Measurements from ENCODE around the gene FBXO22.
"Not testable (repeated sequence)": the region's sequence is repeated elsewhere in the genome, so short reads cannot be mapped to it uniquely, and the experiment has no call there.

The FBXO22 gene

DNA sequence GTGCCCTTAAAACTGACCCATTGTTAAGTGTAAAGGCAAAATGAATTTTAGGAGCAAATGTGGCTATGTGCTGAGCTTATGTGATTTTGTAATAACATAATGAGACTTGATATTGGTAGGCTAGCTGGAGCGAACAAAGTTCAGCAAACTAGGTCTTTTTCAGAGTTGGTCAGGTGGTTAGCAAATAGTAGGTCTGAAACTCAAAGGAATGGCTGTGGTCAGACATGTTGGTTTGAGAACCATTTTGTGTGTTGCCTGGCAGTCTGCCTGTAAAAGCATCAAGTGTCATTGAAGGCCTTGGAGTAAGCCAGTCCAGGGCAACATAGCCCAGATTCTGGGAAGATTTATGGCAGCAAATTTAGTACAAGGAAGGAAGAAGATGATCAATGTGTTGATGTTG is 16.4 kb downstream of the FBXO22 start:
- no peak for DNase-seq (ENCODE audit: low read depth)

DNA sequence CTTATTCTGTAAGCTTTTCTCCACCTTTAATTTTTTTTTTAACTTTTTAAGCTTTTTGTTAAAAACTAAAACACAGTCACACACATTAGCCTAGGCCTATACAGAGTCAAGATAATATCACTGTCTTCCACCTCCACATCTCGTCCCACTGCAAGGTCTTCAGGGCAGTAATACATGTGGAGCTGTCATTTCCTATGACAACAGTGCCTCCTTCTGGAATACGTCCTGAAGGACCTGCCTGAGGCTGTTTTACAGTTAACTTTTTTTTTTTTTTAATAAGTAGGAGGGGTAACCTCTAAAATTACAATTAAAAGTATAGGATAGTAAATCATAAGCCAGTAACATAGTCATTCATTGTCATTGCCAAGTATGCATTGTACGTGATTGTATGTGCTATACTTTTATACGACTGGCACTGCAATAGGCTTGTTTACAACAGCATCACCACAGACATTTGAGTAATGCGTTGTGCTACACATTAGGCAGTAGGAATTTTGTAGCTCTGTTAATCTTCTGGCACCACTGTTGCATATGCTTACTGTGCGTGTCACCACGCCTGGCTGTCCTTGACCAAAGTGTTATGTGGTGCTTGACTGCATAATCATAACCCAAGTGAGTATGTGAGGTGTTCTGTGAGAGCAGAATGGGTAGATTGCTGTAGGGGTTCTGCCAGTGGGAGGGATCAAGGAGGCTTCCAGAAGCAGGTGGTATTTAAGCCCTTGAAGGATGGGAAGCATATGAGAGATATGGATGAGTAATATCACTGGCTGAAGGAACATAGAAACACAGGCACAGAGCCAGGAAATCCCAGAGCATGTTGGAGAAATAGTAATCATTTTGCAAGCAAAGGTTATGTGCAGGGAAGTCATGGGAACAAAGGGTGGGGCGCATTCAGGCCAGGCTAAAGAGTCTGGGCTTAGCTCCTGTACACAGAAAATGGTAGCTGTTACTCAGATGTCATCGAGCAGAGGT is 18.3 kb downstream of the FBXO22 start:
- DNase-seq (ENCODE audit: low read depth): no peak

DNA sequence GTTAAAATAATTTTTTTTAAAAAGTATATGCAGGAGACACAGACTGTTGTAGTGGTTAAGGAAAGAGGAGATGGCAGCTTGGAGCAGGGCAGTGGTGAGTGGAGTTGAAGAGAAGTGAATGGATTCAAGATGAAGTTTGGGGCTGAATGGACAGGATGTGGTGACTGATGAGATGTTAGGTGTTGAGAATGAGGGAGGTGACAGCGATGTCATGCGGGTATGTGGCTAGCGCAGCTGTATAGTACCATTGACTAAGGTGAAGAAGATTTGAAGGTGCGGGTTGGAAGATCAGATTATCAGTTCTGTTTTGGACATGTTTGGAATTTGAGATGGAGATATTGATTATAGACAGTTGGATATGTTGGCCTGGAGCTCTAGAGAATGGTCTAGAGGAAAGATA is 20.1 kb downstream of the FBXO22 start:
- DNase-seq (ENCODE audit: low read depth): no peak

DNA sequence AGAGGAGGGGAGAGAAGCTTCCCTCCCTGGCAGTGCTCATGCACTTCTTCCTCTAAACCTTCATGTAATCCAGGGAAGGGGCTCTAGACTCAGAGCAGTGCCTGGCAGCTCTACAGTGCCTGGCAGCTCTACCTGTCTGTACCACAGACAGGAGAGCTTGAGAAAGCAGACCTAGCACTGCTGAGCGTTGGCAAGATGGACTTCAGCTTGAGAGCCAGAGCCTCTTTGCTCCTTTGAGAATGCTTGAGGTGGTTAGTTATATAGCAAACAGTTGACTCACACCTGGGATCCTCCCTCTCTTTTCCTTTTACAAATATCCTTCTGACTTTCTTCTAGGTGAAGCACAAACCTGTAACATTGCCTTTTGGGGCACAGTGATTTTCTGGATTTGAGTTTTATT is 20.9 kb downstream of the FBXO22 start:
- DNase-seq (ENCODE audit: low read depth): no peak

DNA sequence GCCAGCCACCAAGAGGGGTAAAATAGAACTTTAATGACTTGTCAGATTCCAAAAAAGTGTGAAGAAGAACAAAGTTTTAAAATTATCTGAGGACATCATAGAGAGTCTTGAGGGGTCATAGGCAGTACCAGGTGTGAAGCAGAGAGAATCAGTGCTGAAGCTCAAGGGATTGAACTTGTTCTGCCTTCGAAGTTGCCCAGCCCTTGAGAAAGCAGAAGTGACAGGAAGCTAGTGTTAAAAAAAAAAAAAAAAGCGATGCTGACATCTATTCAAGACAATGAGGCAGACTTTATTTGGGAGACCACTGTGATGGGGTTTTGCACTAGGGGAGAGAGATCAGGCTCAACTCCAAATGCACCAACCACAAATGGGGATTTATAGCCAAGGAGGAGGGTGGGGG is 21.8 kb downstream of the FBXO22 start:
- DNase-seq (ENCODE audit: low read depth): no peak

DNA sequence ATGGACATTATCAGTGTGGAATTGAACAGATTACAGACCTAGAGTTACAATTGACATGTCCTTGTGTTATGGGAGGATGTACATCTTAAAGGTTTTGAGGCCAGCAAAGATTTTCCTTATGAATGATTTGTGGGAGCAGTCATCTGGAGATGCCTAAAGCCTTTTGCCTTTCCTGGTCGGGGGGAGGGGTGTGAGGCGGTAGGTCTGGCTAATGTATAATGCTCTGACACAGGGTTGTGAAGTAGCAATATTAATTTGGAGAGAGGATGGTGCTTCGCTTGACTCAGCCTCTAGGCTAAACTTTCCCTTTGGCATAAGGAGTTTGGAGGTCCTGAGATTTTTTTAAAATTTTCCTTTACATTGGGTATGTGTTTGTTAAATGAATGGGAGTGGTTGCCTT is 23.3 kb downstream of the FBXO22 start:
- no peak for DNase-seq (ENCODE audit: low read depth)

DNA sequence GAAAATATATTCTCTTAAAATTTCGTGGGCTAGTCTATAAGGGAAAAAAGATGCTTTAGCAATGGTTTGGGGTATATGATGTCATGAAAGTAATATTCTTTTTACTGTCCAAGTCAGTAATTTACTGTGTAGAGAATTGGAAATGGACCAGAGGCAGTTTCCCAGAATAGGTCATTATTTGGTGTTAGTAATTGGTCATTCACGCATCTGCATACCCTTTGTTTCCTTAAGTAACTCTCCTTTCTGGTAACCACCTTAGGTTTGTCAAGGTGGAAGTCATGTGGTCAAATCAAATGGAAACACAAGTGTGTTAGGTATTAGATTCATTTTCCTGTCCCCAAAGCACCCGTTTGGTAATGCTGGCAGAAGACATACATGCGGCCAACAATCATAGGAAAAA is 23.9 kb downstream of the FBXO22 start:
- DNase-seq (ENCODE audit: low read depth): no peak

DNA sequence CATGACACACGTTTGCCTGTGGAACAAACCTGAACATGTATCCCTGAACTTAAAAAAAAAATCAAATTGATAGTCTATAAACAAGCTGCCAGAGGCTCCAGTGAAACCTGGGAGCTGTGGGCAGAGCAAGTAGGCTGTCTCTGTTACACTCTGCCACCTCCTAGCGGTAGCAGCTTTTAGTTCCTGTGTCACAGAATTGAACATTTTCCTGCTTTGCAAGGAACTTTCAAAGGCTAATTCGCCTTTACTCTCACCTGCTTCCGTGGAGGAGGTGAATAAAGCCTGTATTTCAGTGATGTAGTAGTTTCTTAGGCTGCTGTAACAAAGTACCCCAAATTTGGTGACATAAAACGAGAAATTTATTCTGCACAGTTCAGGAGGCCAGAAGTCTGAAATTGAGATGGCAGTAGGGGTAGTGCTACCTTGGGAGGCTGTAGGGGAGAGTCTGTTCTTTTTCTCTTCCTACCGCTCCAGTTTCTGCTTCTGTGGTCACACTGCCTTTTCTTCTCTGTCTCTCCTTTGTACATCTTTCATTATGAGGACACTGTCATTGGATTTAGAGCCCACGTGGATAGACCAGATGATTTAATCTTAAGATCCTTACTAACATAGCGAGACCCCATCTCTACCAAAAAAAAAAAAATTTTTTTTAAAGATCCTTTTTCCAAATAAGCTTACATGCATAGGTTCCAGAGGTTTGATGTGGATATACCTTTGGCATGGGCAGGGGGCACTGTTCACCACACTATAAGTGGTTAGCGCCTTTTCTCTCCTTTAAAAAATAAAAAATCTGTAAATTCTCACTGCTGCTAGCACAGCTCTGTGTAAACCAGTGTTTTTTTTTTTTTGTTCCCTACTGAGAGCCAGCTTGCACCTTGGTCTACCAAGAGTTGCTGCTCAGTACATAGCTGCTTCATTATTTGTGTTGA is 25.3 kb downstream of the FBXO22 start:
- DNase-seq (ENCODE audit: low read depth): no peak

DNA sequence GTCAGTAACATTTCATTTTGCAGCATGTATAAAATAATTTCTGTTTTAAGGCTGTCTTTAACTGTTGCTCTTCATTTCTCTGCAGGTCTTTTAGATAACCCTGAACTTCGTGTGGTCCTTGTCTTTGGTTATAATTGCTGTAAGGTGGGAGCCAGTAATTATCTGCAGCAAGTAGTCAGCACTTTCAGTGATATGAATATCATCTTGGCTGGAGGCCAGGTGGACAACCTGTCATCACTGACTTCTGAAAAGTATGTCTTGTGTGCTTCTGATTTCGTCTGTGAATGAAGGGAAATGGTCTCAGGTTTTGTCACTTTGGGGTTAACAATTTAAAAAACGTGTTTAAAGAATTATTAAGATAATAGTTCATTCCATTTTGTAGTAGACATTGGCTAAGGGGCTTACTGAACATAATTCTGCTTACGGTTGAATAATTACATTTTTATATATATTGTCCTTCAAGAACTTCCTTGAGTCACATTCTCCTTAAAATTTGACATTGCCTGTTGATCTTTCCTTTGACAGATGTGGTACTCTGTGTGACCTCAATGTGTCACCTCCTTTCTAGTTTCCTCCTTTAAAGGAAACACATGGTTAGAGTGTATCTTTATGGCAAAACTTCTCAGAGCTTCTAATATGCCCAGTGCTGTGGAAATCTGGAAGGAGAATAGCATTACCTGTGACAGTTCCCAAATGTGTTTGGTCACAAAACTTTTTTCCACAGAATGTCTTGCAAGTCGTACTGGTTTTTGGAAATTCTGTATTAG is 26.3 kb downstream of the FBXO22 start:
- no peak for DNase-seq (ENCODE audit: low read depth)

DNA sequence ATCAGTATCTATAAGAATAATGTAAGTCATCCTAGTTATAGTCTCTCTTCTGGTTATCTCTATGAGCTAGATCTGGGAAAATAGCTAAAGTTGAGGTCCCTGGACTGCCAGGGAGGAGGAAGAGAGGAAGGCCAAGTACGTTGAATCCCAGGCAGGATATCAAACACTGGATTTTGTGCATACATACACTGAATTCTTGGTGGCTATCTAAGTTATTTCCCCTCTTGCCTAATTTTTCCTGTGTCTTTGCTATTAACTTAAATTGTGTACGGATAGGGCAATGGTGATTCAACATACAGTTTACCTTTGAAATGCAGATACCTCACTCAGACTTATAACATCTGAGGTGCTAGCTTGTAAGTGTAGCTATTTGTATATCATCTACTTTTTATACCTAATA is 27.2 kb downstream of the FBXO22 start:
- no peak for DNase-seq (ENCODE audit: low read depth)

DNA sequence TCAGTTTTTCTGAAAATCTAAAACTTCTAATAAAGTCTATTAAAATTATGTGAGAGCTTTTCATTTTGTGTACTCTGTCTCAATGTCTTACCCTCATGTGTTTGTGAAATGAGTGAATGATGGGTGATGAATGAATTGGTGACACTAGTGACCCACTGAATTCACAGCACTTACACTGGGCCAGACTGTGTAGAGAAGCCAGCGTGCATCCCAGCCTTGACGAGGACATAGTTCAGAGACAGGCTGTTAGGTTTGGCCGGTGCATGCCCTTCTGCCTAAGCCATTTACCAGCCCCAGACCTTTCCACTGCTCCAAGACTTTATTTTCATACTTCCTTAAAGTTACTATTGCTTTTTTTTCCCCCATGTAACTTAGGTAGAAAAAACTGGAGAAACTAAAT is 38.8 kb downstream of the FBXO22 start:
- DNase-seq (ENCODE audit: low read depth): no peak

DNA sequence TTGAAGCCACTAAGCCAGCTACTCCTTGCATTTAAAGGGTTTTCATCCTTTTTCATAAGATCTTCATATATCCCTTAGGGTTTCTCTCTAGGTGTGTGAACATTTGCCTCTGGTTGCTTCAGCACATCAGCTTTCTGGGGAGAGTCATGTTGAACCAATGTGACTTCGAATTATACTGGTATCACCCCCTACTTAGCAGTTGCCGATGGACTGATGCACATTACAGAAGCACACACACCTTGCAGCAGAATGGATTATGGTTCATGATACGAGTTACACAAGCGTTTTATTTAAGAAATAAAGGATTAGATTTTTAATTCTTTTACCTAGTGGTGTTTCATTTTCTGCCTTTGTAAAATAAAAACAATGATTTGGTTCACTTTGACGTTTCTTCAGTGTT is 39.6 kb downstream of the FBXO22 start:
- DNase-seq (ENCODE audit: low read depth): no peak

DNA sequence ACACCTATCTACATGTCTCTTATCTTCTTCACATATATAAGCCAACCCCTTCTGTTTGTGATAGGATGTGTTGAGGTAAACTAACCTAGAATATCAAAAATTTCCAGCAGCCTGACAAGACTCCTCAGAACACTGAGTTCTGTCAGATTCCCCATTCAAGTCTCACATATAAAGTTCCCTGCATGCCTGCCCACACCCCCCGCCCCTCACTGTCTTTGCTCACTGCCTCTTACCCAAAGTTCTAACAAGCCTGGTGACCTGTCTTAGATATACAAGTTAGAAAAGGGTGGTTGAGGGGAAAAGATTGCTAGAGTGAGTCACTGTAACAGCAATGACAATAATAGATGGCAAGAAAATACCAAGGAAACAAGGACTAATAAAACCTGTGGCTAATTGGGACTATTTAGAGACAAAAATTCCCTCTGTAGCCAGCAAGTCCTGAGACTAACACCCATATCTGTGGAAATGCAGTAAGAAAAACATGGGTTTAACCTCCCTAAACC is 40.1 kb downstream of the FBXO22 start:
- DNase-seq (ENCODE audit: low read depth): no peak

DNA sequence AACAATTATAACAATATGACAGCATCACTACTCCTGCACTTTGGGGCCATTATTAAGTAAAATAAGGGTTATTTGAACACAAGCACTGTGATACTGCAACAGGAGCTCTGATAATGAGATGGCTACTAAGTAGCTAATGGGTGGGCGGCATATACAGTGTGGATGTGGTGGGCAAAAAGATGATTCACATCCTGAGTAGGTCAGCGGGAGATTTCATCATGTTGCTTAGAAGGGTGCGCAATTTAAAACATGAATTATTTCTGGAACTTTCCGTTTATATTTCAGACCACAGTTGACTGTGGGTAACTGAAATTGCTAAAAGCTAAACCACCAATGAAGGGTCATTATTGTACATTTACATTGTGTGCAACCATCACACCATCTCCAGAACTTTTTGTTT is 42.3 kb downstream of the FBXO22 start:
- DNase-seq (ENCODE audit: low read depth): no peak

DNA sequence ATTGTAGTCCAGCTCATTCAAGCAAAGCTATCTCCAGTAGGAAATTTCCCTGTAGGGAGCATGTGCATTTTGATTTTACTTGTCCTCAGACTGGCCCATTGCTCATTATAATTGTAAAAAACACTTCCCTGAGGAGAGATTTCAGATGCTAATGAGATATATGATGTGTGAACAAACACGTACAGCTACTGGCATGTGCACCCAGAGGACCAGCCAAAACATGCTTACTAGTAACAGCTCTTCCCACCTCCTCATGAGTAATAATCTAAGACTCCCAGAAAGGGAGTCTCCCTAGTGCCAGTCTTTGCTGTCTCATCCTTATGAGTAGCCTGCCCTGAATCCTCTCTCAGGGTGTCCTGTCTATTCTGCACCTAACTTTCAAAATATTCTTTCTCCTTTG is 43.4 kb downstream of the FBXO22 start:
- DNase-seq (ENCODE audit: low read depth): no peak

DNA sequence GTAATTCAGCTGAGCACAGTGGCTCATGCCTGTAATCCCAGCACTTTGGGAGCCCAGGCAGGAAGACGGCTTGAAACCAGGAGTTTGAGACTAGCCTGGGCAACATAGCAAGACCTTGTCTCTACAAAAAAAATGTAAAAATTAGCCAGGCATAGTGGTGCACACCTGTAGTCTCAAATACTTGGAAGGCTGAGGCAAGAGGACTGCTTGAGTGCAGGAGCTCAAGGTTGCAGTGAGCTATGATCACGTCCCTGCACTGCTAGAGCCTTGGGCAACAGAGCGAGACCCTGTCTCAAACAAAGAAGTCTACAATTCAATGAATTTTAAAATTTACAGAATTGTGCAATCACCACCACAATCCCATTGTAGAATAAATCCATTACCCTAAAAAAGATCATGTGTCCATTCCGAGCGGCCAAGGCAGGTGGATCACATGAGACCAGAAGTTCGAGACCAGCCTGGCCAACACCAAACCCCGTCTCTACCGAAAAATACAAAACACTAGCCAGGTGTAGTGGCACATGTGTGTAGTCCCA is 45.2 kb downstream of the FBXO22 start:
- no peak for DNase-seq (ENCODE audit: low read depth)

DNA sequence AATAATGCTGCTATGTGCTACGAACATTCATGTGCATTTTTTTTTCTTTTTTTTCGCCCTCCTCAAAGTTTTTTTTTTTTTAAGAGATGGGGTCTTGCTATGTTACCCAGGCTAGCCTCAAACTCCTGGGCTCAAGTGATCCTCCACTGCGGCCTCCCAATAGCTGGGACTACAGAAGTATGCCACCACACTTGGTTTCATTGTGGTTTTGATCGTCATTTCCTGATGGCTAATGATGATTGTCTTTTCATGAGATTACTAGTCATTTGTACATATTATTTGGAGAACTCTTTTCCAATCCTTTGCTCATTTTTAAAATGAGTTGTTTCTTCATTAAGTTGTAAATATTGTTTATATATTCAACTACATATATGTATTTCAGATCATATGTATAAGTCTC is 48.8 kb downstream of the FBXO22 start:
- DNase-seq (ENCODE audit: low read depth): no peak

DNA sequence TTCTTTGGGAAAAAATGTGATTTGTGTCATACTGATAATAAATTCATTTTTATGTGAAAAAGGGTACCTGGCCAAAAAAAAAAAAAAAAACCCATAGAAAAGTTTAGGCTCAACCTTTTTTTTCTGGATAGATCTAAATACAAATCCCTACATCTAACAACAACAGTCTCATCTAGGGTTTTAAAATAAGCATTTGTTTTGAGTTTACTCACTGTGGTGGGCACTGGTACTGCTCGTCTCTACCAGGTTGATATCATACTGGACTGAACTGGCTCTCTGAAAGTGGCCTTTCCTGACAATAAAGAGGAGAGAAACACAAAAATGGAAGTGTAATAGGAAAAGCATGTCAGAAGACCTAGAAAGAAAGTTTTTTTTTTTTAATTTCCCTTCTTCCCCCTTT is 52.0 kb downstream of the FBXO22 start:
- no peak for DNase-seq (ENCODE audit: low read depth)

DNA sequence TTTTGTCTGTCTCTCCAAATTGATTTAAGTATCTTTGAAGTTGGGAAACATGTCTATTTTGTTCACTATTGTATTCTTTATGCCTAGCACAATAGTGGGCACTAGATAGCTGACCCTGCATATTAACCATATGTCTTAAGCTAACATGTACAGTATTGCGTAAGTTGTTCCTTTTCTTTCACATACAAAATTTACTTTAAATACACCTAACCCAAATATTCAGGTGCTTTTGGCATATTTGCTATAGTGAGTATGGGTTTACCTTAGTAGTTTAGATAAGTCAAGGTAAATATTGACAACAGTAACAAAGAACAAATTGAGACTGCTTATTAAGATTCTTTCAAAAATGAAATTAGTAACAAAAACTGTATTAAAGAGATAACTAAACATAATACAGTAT is 57.7 kb downstream of the FBXO22 start:
- no peak for DNase-seq (ENCODE audit: low read depth)

DNA sequence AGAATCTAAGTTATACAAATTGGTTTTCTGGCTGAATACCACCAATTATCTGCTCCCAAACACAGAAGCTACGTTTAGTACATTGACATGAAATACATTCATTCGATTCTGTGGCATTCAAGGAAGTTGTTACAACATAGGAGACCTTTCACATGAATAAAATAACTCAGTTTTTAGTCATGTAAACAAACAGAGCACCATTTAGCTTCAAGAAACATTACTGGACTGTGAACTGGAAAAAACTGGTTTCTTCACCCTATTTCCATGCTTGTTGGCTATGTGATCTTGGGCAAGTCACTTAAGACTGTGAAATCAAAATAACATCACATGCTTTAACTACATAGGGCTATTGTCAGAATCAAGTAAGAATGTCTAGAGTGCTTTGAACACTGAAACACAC is 62.4 kb downstream of the FBXO22 start:
- no peak for DNase-seq (ENCODE audit: low read depth)

DNA sequence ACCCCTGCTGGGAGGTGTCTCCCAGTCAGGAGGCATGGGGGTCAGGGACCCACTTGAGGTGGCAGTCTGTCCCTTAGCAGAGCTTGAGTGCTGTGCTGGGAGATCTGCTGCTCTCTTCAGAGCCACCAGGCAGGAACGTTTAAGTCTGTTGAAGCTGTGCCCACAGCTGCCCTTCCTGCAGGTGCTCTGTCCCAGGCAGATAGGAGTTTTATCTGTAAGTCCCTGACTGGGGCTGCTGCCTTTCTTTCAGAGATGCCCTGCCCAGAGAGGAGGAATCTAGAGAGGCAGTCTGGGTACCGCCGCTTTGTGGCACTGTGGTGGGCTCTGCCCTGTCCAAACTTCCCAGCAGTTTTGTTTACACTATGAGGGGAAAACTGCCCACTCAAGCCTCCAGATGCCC is 73.1 kb downstream of the FBXO22 start:
- DNase-seq (ENCODE audit: low read depth): not testable (repeated sequence)

Data from CMK (cell line).